Skeletal muscle tissue (tissue), 4 donors: ENCODE data around the gene SYT14. TPM values are rescaled to one million over a fixed set of nuclear protein-coding genes. Genes with fewer than 3 reads are reported as not detected.

Source experiments
- H3K27ac ChIP-seq: one replicate; pipeline ENCODE4 v1.7.0; 2013; ENCODE audit warnings: mild to moderate bottlenecking, low read depth, low read length, inconsistent platforms
- H3K27me3 ChIP-seq, 3 donors: one replicate each; pipeline ENCODE4 v1.7.0; 2013; ENCODE audit warnings: low read length in 3 of 3; ENCODE audit not compliant: control insufficient read depth in 3 of 3, insufficient read depth in 3 of 3
- H3K36me3 ChIP-seq, 3 donors: one replicate each; pipeline ENCODE4 v1.7.0; 2013; ENCODE audit warnings: low read length in 3 of 3; ENCODE audit not compliant: control insufficient read depth in 3 of 3, insufficient read depth in 3 of 3
- H3K4me1 ChIP-seq, 3 donors: one replicate each; pipeline ENCODE4 v1.7.0; 2013; ENCODE audit warnings: low read length in 3 of 3, mild to moderate bottlenecking in 3 of 3; ENCODE audit not compliant: control insufficient read depth in 3 of 3, insufficient read depth in 3 of 3
- H3K4me3 ChIP-seq, 3 donors: one replicate each; pipeline ENCODE4 v1.7.0; 2013; ENCODE audit warnings: low read length in 3 of 3
- H3K9ac ChIP-seq, 3 donors: one replicate each; pipeline ENCODE4 v1.7.0; 2013; ENCODE audit warnings: low read length in 3 of 3, mild to moderate bottlenecking in 3 of 3, moderate library complexity in 2 of 3, low read depth in 1 of 3
- H3K9me3 ChIP-seq, 3 donors: one replicate each; pipeline ENCODE4 v1.7.0; 2013; ENCODE audit warnings: low read length in 3 of 3; ENCODE audit not compliant: control insufficient read depth in 3 of 3
- total RNA-seq: library from RNA; depleted of rRNA; stranded (reverse); fragments of >200 nt; gene quantifications from one replicate; pipeline ENCODE4 v1.2.3, GENCODE V29; 2014
- donor health status: Osteomylitis.

The SYT14 gene
- total RNA-seq, 1 donor from 2014 or later: under 0.01 TPM

GRCh38 chr1:210201681-210202080, 263.7 kb downstream of the SYT14 start:
- Histone ChIP-seq H3K4me3 (no peak overlapping the region), H3K9me3 (no peaks in the 10 kb centered on the region), H3K27me3 (no peaks in the 10 kb centered on the region), H3K27ac (no peak overlapping the region), H3K36me3 (no peaks in the 10 kb centered on the region), H3K9ac (no peak overlapping the region), H3K4me1 (no peaks in the 10 kb centered on the region)

GRCh38 chr1:210207597-210208450, 269.8 kb downstream of the SYT14 start:
- Histone ChIP-seq H3K27ac (no peak overlapping the region), H3K9ac (no peak overlapping the region), H3K4me3 (no peak overlapping the region), H3K9me3 (no peaks in the 10 kb centered on the region), H3K36me3 (no peaks in the 10 kb centered on the region), H3K4me1 (no peaks in the 10 kb centered on the region), H3K27me3 (no peaks in the 10 kb centered on the region)

GRCh38 chr1:210213335-210213734, 275.3 kb downstream of the SYT14 start:
- H3K36me3 ChIP-seq: no peaks in the 10 kb centered on the region
- H3K9me3 ChIP-seq: no peaks in the 10 kb centered on the region
- no peaks in the 10 kb centered on the region for H3K4me1 ChIP-seq
- H3K27ac ChIP-seq: no peak overlapping the region
- H3K27me3 ChIP-seq: peaks cover 0 to 6% (median 4%) of the 10 kb centered on the region in 3 donors
- no peak overlapping the region for H3K9ac ChIP-seq
- no peak overlapping the region for H3K4me3 ChIP-seq

GRCh38 chr1:210214573-210215409, 276.8 kb downstream of the SYT14 start:
- Histone ChIP-seq H3K9me3 (no peaks in the 10 kb centered on the region), H3K4me1 (no peaks in the 10 kb centered on the region), H3K9ac (no peak overlapping the region), H3K27me3 (peaks cover 0 to 6% (median 4%) of the 10 kb centered on the region in 3 donors), H3K4me3 (no peak overlapping the region), H3K36me3 (no peaks in the 10 kb centered on the region), H3K27ac (no peak overlapping the region)

- Histone ChIP-seq H3K27me3 (peaks cover 0 to 6% (median 4%) of the 10 kb centered on the region in 3 donors), H3K4me3 (no peak overlapping the region), H3K9me3 (no peaks in the 10 kb centered on the region), H3K4me1 (peaks cover 0 to 2% (median 0%) of the 10 kb centered on the region in 3 donors), H3K9ac (no peak overlapping the region), H3K36me3 (no peaks in the 10 kb centered on the region), H3K27ac (no peak overlapping the region)
Observed at GRCh38 chr1:210217482-210217881, 279.5 kb downstream of the SYT14 start.

- Histone ChIP-seq H3K4me1 (peaks cover 0 to 2% (median 0%) of the 10 kb centered on the region in 3 donors), H3K27me3 (peaks cover 0 to 5% (median 4%) of the 10 kb centered on the region in 3 donors), H3K4me3 (no peak overlapping the region), H3K36me3 (no peaks in the 10 kb centered on the region), H3K9ac (no peak overlapping the region), H3K9me3 (no peaks in the 10 kb centered on the region), H3K27ac (no peak overlapping the region)
Observed at GRCh38 chr1:210218047-210218446, 280.0 kb downstream of the SYT14 start.

Other genes starting within 250 kb of the SYT14 start
- gene HSD11B1, start 233.4 kb upstream of the SYT14 start, total RNA-seq: not detected
- 1.0 TPM for gene TRAF3IP3, start 182.2 kb upstream of the SYT14 start, total RNA-seq
- 3.7 TPM for gene C1orf74, start 153.7 kb upstream of the SYT14 start, total RNA-seq
- gene IRF6, start 132.1 kb upstream of the SYT14 start, total RNA-seq: 0.52 TPM
- 4.7 TPM for gene UTP25, start 110.2 kb upstream of the SYT14 start, total RNA-seq